GM12872 (cell line): Measurements from ENCODE around the gene CFAP107.

Experiments used
- TF ChIP-seq, protein P1 (sequence below): IDR thresholded peaks from 3 replicates; pipeline ENCODE4 v1.5.1; 2011; ENCODE audit warnings: low read depth, mild to moderate bottlenecking, low read length, moderate library complexity; ENCODE audit not compliant: insufficient read depth

CFAP107 gene

DNA sequence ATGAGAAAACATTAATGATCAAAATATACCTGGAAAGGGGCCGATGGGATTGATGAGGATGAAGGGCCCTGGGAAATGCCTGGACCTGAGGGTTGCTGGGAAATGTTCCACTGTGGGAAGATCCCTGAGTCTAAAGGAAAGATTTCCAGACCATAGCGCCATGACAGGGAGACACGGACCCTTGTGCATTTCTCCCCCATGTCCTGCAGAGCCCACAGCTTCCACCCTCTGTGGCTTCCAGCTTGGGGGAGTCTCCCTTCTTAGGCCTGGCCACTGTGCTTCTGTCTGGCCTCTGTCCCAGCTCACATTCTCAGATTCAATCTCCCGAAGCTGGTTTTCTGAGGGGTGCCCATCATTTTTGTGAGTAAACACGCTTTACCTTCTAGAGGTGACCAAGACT lies 26.5 kb downstream of the CFAP107 start:
- TF ChIP-seq, protein P1, sequence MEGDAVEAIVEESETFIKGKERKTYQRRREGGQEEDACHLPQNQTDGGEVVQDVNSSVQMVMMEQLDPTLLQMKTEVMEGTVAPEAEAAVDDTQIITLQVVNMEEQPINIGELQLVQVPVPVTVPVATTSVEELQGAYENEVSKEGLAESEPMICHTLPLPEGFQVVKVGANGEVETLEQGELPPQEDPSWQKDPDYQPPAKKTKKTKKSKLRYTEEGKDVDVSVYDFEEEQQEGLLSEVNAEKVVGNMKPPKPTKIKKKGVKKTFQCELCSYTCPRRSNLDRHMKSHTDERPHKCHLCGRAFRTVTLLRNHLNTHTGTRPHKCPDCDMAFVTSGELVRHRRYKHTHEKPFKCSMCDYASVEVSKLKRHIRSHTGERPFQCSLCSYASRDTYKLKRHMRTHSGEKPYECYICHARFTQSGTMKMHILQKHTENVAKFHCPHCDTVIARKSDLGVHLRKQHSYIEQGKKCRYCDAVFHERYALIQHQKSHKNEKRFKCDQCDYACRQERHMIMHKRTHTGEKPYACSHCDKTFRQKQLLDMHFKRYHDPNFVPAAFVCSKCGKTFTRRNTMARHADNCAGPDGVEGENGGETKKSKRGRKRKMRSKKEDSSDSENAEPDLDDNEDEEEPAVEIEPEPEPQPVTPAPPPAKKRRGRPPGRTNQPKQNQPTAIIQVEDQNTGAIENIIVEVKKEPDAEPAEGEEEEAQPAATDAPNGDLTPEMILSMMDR, result no peak

DNA sequence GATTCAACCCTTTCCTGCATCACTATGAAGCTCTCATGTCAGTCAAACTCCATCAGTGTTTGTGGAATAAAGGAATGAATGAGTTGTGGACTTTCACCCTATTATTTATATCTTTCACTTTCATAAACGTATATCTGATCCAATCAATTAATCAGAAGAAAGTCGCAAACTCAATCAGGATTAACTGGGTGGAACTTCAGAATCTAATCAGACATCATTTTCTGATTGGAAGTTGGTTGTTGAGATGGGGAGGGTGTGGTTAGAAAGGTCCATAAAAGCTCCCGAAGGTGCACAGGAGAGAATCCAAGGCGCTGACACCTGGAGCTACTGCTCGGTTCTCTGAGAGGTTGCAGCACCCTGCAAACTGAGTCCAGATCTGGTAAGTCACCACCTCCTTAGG lies 27.4 kb downstream of the CFAP107 start, which contains the start of gene PRAMEF12:
Gene PRAMEF12 (plus strand): TSS at position 301 of the 400 bp plus-strand sequence. CDS start 1,130 bp downstream, outside the sequence.
- TF ChIP-seq, protein P1, result no peak

DNA sequence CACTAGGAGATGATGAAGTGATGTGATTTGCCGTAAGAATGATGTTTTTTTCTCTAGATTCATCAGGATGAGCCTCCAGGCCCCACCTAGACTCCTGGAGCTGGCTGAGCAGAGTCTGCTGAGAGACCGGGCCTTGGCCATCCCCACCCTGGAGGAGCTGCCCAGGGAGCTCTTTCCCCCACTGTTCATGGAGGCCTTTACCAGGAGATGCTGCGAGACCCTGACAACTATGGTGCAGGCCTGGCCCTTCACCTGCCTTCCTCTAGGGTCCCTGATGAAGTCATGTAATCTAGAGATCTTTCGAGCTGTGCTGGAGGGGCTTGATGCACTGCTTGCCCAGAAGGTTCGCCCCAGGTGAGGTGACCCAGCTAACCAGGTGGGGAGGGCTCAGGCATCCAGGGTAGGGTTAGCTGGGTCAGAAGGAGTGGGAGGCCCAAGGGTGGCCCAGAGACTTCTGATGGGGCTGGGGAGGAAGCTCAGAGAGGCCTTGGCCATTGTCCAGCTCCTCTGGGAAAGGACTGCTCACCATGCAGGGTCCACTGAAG lies 28.9 kb downstream of the CFAP107 start:
- TF ChIP-seq, protein P1, result no peak

GRCh38 chr1:12775443-12775842 lies 29.4 kb downstream of the CFAP107 start:
- TF ChIP-seq, protein P1, result no peak

- TF ChIP-seq, protein P1, result no peak
Observed at GRCh38 chr1:12776801-12777557, 31.0 kb downstream of the CFAP107 start.

DNA sequence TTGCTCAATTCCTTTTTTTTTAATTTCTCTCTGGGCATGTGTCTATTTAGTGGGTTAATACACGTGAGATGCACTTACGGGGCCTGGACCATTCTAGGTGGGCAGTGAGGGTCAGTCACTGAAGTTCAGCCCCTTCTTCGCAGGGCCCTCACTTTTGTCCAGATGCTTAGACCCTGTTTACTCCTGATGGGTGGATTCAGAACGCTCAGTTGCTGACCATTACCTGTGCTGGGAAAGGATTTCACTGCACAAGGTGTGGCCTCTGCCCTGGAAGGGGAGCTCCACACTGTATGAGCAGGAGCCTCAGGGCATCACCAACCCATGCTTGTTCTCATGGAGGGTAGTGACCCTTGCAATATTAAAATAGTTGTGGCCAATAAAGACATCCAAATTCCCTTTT lies 32.1 kb downstream of the CFAP107 start:
- TF ChIP-seq, protein P1, result no peak

DNA sequence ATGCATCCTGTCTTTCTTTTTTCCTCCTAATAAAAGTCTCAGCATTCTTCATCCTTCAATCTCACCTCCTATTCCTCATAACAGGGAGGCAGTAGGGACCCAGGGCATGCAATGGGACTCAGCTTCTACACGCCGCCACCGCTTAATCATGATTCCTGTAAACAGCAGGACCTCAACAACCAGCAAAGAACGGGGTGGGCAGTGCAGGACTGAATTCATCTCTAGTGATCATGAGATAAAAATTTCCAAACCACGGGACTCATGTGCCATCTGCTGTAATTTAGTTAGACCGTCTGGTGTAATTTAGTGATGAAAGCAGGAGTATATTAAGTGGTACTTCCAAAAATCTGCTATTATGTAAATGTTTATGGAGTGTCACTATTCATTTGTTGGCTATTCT lies 32.9 kb downstream of the CFAP107 start:
- TF ChIP-seq, protein P1, result no peak
